Measurements from ENCODE around the gene ATRN.
"Not testable (repeated sequence)": the region's sequence is repeated elsewhere in the genome, so short reads cannot be mapped to it uniquely, and the experiment has no call there.

Gene ATRN

GRCh38 chr20:3471397-3472021 is 691 bp downstream of the ATRN start:
- no peak for DNase-seq

- no peak for DNase-seq
Observed at GRCh38 chr20:3472105-3472504, 1.3 kb downstream of the ATRN start.

GRCh38 chr20:3473324-3473723 is 2.5 kb downstream of the ATRN start:
- DNase-seq, result no peak

- DNase-seq, result no peak
Observed at GRCh38 chr20:3473944-3474343, 3.1 kb downstream of the ATRN start.

- not testable (repeated sequence) for DNase-seq
Observed at GRCh38 chr20:3477003-3477860, 6.4 kb downstream of the ATRN start.

GRCh38 chr20:3477861-3478544 is 7.2 kb downstream of the ATRN start:
- DNase-seq, result no peak

- DNase-seq, result no peak
Observed at GRCh38 chr20:3479025-3479424, 8.2 kb downstream of the ATRN start.

- no peak for DNase-seq
Observed at GRCh38 chr20:3479759-3480615, 9.2 kb downstream of the ATRN start.

- DNase-seq, result no peak
Observed at GRCh38 chr20:3483309-3483708, 12.5 kb downstream of the ATRN start.

- DNase-seq, result no peak
Observed at GRCh38 chr20:3483784-3484183, 13.0 kb downstream of the ATRN start.

GRCh38 chr20:3485913-3486312 is 15.1 kb downstream of the ATRN start:
- DNase-seq, result no peak

- DNase-seq, result no peak
Observed at GRCh38 chr20:3486850-3487249, 16.0 kb downstream of the ATRN start.

- no peak for DNase-seq
Observed at GRCh38 chr20:3492669-3493068, 21.9 kb downstream of the ATRN start.

- no peak for DNase-seq
Observed at GRCh38 chr20:3494218-3494617, 23.4 kb downstream of the ATRN start.

GRCh38 chr20:3502878-3503277 is 32.1 kb downstream of the ATRN start:
- DNase-seq, result no peak

- no peak for DNase-seq
Observed at GRCh38 chr20:3505148-3505547, 34.3 kb downstream of the ATRN start.

- DNase-seq, result no peak
Observed at GRCh38 chr20:3509064-3509463, 38.2 kb downstream of the ATRN start.

- no peak for DNase-seq
Observed at GRCh38 chr20:3510110-3510509, 39.3 kb downstream of the ATRN start.

- not testable (repeated sequence) for DNase-seq
Observed at GRCh38 chr20:3512239-3512638, 41.4 kb downstream of the ATRN start.

GRCh38 chr20:3514012-3514642 is 43.3 kb downstream of the ATRN start:
- no peak for DNase-seq

GRCh38 chr20:3515379-3516170 is 44.8 kb downstream of the ATRN start:
- no peak for DNase-seq

Measured in activated naive CD4-positive, alpha-beta T cell (primary cell).